NB4 (cell line): ENCODE measurements around the gene CALCA.

ENCODE experiments used
- CTCF ChIP-seq: IDR thresholded peaks from one replicate; pipeline ENCODE4 v1.5.1; 2012; ENCODE audit warnings: low read depth, low read length
- MAX ChIP-seq: IDR thresholded peaks from 2 replicates; pipeline ENCODE4 v1.6.1; 2011; ENCODE audit warnings: low read depth, low read length
- POLR2A ChIP-seq: IDR thresholded peaks from 2 replicates; pipeline ENCODE4 v1.6.1; 2011; ENCODE audit warnings: mild to moderate bottlenecking; ENCODE audit not compliant: insufficient read length; ENCODE audit errors: extremely low read depth

- TF ChIP-seq POLR2A (no peak), CTCF (no peak), MAX (no peak)
Measured at GRCh38 chr11:14971865-14972580, at the start of gene CALCA.
